Measurements from ENCODE around the gene CDT1.
"Not testable (repeated sequence)": the region's sequence is repeated elsewhere in the genome, so short reads cannot be mapped to it uniquely, and the experiment has no call there.

CDT1 gene

GRCh38 chr16:88821168-88821850 lies 17.7 kb downstream of the CDT1 start:
- H3K4me3 Mint-ChIP-seq, result no peak overlapping the region
- H3K27ac Mint-ChIP-seq, result no peak overlapping the region
- peaks cover 4% of the 10 kb centered on the region for H3K36me3 Mint-ChIP-seq (ENCODE audit: low read depth)
- no peaks in the 10 kb centered on the region for H3K9me3 Mint-ChIP-seq
- H3K4me1 Mint-ChIP-seq, result peaks cover 9% of the 10 kb centered on the region
- no peaks in the 10 kb centered on the region for H3K27me3 Mint-ChIP-seq (ENCODE audit: low read depth, poor library complexity)
- no peak for TF ChIP-seq CTCF (IDR thresholded peaks at IDR 0.05)
- no peak for DNase-seq

- H3K4me1 Mint-ChIP-seq, result peaks cover 9% of the 10 kb centered on the region
- no peak overlapping the region for H3K27ac Mint-ChIP-seq
- TF ChIP-seq CTCF (IDR thresholded peaks at IDR 0.05), result no peak
- no peaks in the 10 kb centered on the region for H3K27me3 Mint-ChIP-seq (ENCODE audit: low read depth, poor library complexity)
- H3K36me3 Mint-ChIP-seq (ENCODE audit: low read depth), result peaks cover 4% of the 10 kb centered on the region
- H3K4me3 Mint-ChIP-seq, result no peak overlapping the region
- DNase-seq, result no peak
- H3K9me3 Mint-ChIP-seq, result no peaks in the 10 kb centered on the region
These were observed 18.9 kb downstream of the CDT1 start for GRCh38 chr16:88822281-88823040.

GRCh38 chr16:88823646-88824045 lies 20.1 kb downstream of the CDT1 start:
- H3K4me3 Mint-ChIP-seq; DNase-seq; H3K9me3 Mint-ChIP-seq; H3K27me3 Mint-ChIP-seq (ENCODE audit: low read depth, poor library complexity); H3K27ac Mint-ChIP-seq; H3K36me3 Mint-ChIP-seq (ENCODE audit: low read depth); H3K4me1 Mint-ChIP-seq: not testable (repeated sequence)

GRCh38 chr16:88824256-88825077 lies 20.9 kb downstream of the CDT1 start:
- Mint-ChIP-seq H3K27ac (no peak overlapping the region), H3K9me3 (no peaks in the 10 kb centered on the region), H3K4me3 (no peak overlapping the region), H3K36me3 (ENCODE audit: low read depth) (peaks cover 4% of the 10 kb centered on the region), H3K27me3 (ENCODE audit: low read depth, poor library complexity) (peaks cover 2% of the 10 kb centered on the region), H3K4me1 (no peaks in the 10 kb centered on the region)
- no peak for DNase-seq
- no peak for TF ChIP-seq CTCF (IDR thresholded peaks at IDR 0.05)

GRCh38 chr16:88825146-88825545 lies 21.6 kb downstream of the CDT1 start:
- no peak overlapping the region for H3K27ac Mint-ChIP-seq
- H3K36me3 Mint-ChIP-seq (ENCODE audit: low read depth), result peaks cover 4% of the 10 kb centered on the region
- H3K9me3 Mint-ChIP-seq, result no peaks in the 10 kb centered on the region
- H3K27me3 Mint-ChIP-seq (ENCODE audit: low read depth, poor library complexity), result peaks cover 2% of the 10 kb centered on the region
- H3K4me1 Mint-ChIP-seq, result peaks cover 3% of the 10 kb centered on the region
- DNase-seq, result no peak
- H3K4me3 Mint-ChIP-seq, result no peak overlapping the region
- no peak for TF ChIP-seq CTCF (IDR thresholded peaks at IDR 0.05)
